Activated naive CD4-positive, alpha-beta T cell treated with anti-CD3 and anti-CD28 coated beads, Interleukin-2, amount 50 U/mL, for 72 hours (primary cell): ENCODE data around the gene LOX. TPM values are rescaled to one million over a fixed set of nuclear protein-coding genes. Genes with fewer than 3 reads are reported as not detected.

Experiments used
- ATAC-seq, 2 donors: fragments of 150-1000 bp; cut with Tn5 transposase; 2 replicates each; pipeline ENCODE4 v1.10.0; 2021; ENCODE audit warnings: mild to moderate bottlenecking in 2 of 2, moderate library complexity in 2 of 2
- DNase-seq, 2 donors: peaks; one replicate each; pipeline ENCODE4 v3.0.0; 2021 to 2022; ENCODE audit warnings: low spot score in 2 of 2
- H3K27ac Mint-ChIP-seq, 2 donors: one replicate each; pipeline ENCODE4 v1.8.0; 2022; ENCODE audit warnings: mild to moderate bottlenecking in 2 of 2, mixed read lengths in 2 of 2
- H3K36me3 Mint-ChIP-seq, 2 donors: one replicate each; pipeline ENCODE4 v1.8.0; 2022; ENCODE audit warnings: mixed read lengths in 2 of 2
- H3K9me3 Mint-ChIP-seq, 2 donors: one replicate each; pipeline ENCODE4 v1.8.0; 2022; ENCODE audit warnings: mixed read lengths in 2 of 2
- total RNA-seq, 2 donors: library from RNA; stranded (reverse); gene quantifications; one replicate each; pipeline ENCODE4 v1.2.3, GENCODE V29; 2022

Gene LOX
- total RNA-seq, 2 donors from 2014 or later = 0.62 TPM; not detected in 1

DNA sequence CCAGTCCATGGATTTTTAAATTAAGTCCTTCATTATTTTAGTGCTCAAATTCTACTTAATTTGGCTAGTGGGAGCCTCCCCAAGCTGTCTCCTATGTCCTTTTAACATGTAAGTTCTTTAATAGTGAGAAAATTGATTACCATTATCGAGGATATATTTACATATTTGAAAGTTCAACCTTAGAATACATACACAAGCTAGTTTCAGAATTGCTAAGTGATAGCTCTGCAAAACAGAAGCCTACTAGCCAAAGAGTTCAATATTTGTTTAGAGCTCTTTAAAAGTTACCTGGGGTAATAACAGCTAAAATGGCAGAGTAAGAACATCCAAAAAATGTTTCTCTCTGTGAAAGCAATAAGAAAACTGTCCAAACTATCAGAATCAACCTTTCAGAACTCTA lies 48.2 kb downstream of the LOX start:
- no peak for ATAC-seq
- DNase-seq = no peak
- H3K36me3 Mint-ChIP-seq = peaks cover 5 to 6% of the 10 kb centered on the region in 2 donors
- no peak overlapping the region for H3K27ac Mint-ChIP-seq
- H3K9me3 Mint-ChIP-seq = no peaks in the 10 kb centered on the region

DNA sequence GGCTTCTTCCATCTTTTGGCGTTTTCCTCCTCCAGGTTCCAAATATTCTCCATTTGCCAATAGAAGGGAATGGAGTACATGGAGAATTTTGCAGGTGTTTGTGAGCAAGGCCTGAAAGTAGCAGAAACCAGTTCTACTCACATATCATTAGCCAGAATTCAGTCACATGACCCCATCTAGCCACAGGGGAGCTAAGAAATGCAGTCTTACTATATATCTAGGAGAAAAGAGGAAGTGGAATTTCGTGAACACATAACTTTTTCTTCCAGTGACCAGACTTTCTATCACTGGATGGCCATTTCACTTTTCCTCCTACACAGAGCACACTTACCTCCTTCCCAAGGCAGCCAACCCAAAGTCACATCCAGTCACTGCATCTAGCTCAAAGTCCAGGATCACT lies 55.1 kb downstream of the LOX start:
- no peak overlapping the region for H3K27ac Mint-ChIP-seq
- DNase-seq (no peak), ATAC-seq (no peak)
- H3K9me3 Mint-ChIP-seq = no peaks in the 10 kb centered on the region
- H3K36me3 Mint-ChIP-seq = peaks cover 25 to 27% of the 10 kb centered on the region in 2 donors

DNA sequence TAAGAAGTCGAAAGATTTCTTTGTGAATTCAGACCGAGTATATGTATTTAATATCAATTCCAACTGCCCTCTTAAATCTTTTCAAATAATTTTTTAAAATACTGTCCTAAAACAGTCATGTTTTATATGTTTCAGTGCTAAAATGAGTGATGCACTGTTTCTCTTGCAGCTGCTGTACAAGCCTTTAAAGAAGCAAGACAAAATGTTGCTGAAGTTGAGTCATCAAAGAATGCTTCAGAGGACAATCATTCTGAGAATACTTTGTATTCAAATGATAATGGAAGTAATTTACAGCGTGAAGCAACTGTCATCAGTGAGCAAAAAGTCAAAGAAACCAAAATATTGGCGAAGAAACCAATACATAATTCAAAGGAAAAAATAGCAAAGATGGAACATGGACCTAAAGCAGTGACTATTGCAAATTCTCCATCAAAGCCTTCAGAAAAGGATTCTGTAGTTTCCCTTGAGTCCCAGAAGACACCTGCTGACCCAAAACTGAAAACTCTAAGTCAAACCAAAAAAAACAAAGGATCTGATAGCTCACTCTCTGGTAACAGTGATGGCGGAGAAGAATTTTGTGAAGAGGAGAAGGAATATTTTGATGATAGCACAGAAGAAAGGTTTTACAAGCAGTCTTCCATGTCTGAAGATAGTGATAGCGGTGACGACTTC lies 58.0 kb downstream of the LOX start:
- no peaks in the 10 kb centered on the region for H3K9me3 Mint-ChIP-seq
- DNase-seq (no peak), ATAC-seq (peak; percentile 57 to 97)
- peak overlapping the region; percentile 8 to 77 for H3K27ac Mint-ChIP-seq
- peaks cover 27 to 29% of the 10 kb centered on the region in 2 donors for H3K36me3 Mint-ChIP-seq

DNA sequence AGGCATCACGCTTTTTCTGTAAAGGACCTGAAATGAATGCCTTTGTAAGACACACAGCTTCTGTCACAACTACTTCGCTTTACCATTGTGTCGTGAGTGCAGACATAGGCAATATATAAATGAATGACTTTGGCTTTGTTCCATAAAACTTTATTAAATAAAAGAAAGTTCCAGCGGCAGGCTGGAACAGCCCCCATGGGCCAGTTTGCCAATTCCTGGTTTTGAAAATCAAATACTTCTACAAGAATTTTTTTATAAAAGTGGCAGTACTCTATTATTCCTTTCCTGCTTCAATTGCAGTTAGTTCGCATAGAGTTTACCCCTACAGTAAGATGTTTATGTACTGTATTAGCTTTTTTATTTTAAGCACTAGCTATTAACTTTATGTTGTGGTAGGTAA lies 62.6 kb downstream of the LOX start:
- DNase-seq (no peak), ATAC-seq (no peak)
- Mint-ChIP-seq H3K27ac (no peak overlapping the region), H3K9me3 (no peaks in the 10 kb centered on the region), H3K36me3 (peaks cover 5 to 11% of the 10 kb centered on the region in 2 donors)

GRCh38 chr5:122014236-122014935 lies 63.7 kb downstream of the LOX start:
- peaks cover 0 to 8% of the 10 kb centered on the region in 2 donors for H3K36me3 Mint-ChIP-seq
- DNase-seq (no peak), ATAC-seq (no peak)
- H3K9me3 Mint-ChIP-seq = no peaks in the 10 kb centered on the region
- H3K27ac Mint-ChIP-seq = no peak overlapping the region

Other genes starting within 250 kb of the LOX start
- gene FTMT, start 226.4 kb downstream of the LOX start, total RNA-seq = not detected
- 1 to 10 TPM; 9.1 to 9.6 TPM for gene SRFBP1, start 116.3 kb downstream of the LOX start, total RNA-seq
- under 1 TPM in 1 of 2 donors, not detected in 1; 0.12 TPM for gene ZNF474, start 51.3 kb upstream of the LOX start, total RNA-seq
- not detected for gene SNCAIP, start 234.0 kb upstream of the LOX start, total RNA-seq